ENCODE results near the gene CD2BP2. TPM values are rescaled to one million over a fixed set of nuclear protein-coding genes. Genes with fewer than 3 reads are reported as not detected.

The CD2BP2 gene
- total RNA-seq, result 37.1 and 40.2 TPM in 2 replicates

GRCh38 chr16:30355144-30355953, at the start of gene CD2BP2:
CD2BP2 (minus strand) TSS chr16:30355308; CDS start chr16:30354681, 627 bp downstream.

GRCh38 chr16:30395155-30395991, 40.3 kb upstream of the CD2BP2 start, which contains the start of gene ZNF48:
ZNF48 (plus strand) TSS chr16:30395420; CDS start chr16:30395795, 375 bp downstream.

GRCh38 chr16:30382111-30382881, 27.2 kb upstream of the CD2BP2 start, which contains the start of gene SEPTIN1:
SEPTIN1 (minus strand) TSS chr16:30382561; CDS start chr16:30382542, 19 bp downstream.

GRCh38 chr16:30374538-30374937, 19.4 kb upstream of the CD2BP2 start, which contains the start of gene MYL11:
MYL11 (plus strand) TSS chr16:30374802; CDS start chr16:30374858, 56 bp downstream.

GRCh38 chr16:30370456-30371247, 15.5 kb upstream of the CD2BP2 start, which contains the start of gene TBC1D10B:
TBC1D10B (minus strand) TSS chr16:30370494; CDS start chr16:30370183, 311 bp downstream.

Other genes starting within 250 kb of the CD2BP2 start
- gene GDPD3, start 241.8 kb downstream of the CD2BP2 start, total RNA-seq, result 1.9 and 5.1 TPM in 2 replicates
- 10.7 and 14.0 TPM in 2 replicates for gene MAPK3, start 232.1 kb downstream of the CD2BP2 start, total RNA-seq
- 1.3 and 2.9 TPM in 2 replicates for gene CORO1A, start 171.7 kb downstream of the CD2BP2 start, total RNA-seq
- gene BOLA2B, start 161.6 kb downstream of the CD2BP2 start, total RNA-seq, result 276 and 284 TPM in 2 replicates
- gene SLX1A, start 161.4 kb downstream of the CD2BP2 start, total RNA-seq, result 28.9 and 49.7 TPM in 2 replicates
- gene SULT1A3, start 156.1 kb downstream of the CD2BP2 start, total RNA-seq, result 3.6 and 4.3 TPM in 2 replicates
- 0.72 and 2.8 TPM in 2 replicates for gene NPIPB13, start 106.8 kb downstream of the CD2BP2 start, total RNA-seq
- gene TBC1D10B, start 15.2 kb upstream of the CD2BP2 start, total RNA-seq, result 19.3 and 22.6 TPM in 2 replicates
- not detected in 2 replicates for gene MYL11, start 19.5 kb upstream of the CD2BP2 start, total RNA-seq
- gene SEPTIN1, start 27.3 kb upstream of the CD2BP2 start, total RNA-seq, result not detected in 2 replicates
- 10.4 and 11.1 TPM in 2 replicates for gene ZNF48, start 40.1 kb upstream of the CD2BP2 start, total RNA-seq
- 11.3 and 14.7 TPM in 2 replicates for gene ZNF771, start 52.3 kb upstream of the CD2BP2 start, total RNA-seq
- 25.4 and 31.3 TPM in 2 replicates for gene DCTPP1, start 74.7 kb upstream of the CD2BP2 start, total RNA-seq
- gene SEPHS2, start 90.6 kb upstream of the CD2BP2 start, total RNA-seq, result 7.2 and 10.0 TPM in 2 replicates
- gene ITGAL, start 117.4 kb upstream of the CD2BP2 start, total RNA-seq, result not detected in 2 replicates
- 27.2 and 34.5 TPM in 2 replicates for gene ZNF768, start 171.3 kb upstream of the CD2BP2 start, total RNA-seq
- 6.6 and 7.5 TPM in 2 replicates for gene ZNF747, start 179.6 kb upstream of the CD2BP2 start, total RNA-seq
- 3.4 and 3.6 TPM in 2 replicates for gene ZNF764, start 203.1 kb upstream of the CD2BP2 start, total RNA-seq
- gene ZNF688, start 216.4 kb upstream of the CD2BP2 start, total RNA-seq, result 8.2 and 10.7 TPM in 2 replicates
- 6.2 and 8.0 TPM in 2 replicates for gene ZNF785, start 230.4 kb upstream of the CD2BP2 start, total RNA-seq

Data from tracheal epithelial cell (primary cell).